K562 (cell line): ENCODE results near the gene SAMD9L. TPM values are rescaled to one million over a fixed set of nuclear protein-coding genes. Genes with fewer than 3 reads are reported as not detected.

Experiments
- ATAC-seq: fragments of 200-7000 bp; cut with Tn5 transposase; 3 replicates; pipeline ENCODE4 v1.9.1; 2020; ENCODE audit warnings: moderate library complexity
- BruUV-seq: library from RNA; stranded (reverse); fragments of 400-500 nt; replicated peaks from 2 replicates; lab custom pipeline; 2021; lab: Mats Ljungman, UMichigan
- CTCF ChIA-PET: fragments of 300-600 bp; formaldehyde crosslinking; extraction: SDS; loops from one replicate; lab custom pipeline; 2021; ENCODE audit warnings: low intra/inter-chr PET ratio; lab: Yijun Ruan, JAX
- POLR2A ChIA-PET: fragments of 300-600, 350-650 bp; sonication (Branson Sonifier 250); formaldehyde crosslinking; extraction: SDS; loops from one replicate; lab custom pipeline; 2021; ENCODE audit warnings: antibody characterized with exemption, inconsistent platforms; lab: Yijun Ruan, JAX
- DNase-seq, 4 experiments: peaks; one replicate each; pipeline versions ENCODE4 v3.0.0 to v3.0.0-alpha.2; 2011 to 2018; ENCODE audit warnings: low spot score in 3 of 4, mixed read lengths in 3 of 4; ENCODE audit errors: extremely low read depth in 1 of 4
- FAIRE-seq: peaks from 2 replicates; lab custom pipeline; 2011; peaks lifted over from hg19 to GRCh38; lab: Jason Lieb, UNC
- H2AFZ ChIP-seq: 2 replicates; pipeline ENCODE4 v1.6.0; 2011; ENCODE audit warnings: low read depth, low read length, control low read depth, inconsistent platforms
- H3K27ac ChIP-seq: fragments of 200-600 bp; 3 replicates; pipeline ENCODE4 v1.8.0; 2011; ENCODE audit warnings: low read depth, mild to moderate bottlenecking, control low read depth, inconsistent platforms, low read length, moderate library complexity, mixed read lengths; ENCODE audit errors: extremely low read depth
- H3K27me3 ChIP-seq, 2 experiments: fragments of 300-600 bp in 1 of 2; 2 replicates in 1 of 2; 3 replicates in 1 of 2; pipeline versions ENCODE4 v1.6.0 to v1.8.0; 2011; ENCODE audit warnings: inconsistent platforms in 2 of 2, low read length in 2 of 2, mild to moderate bottlenecking in 1 of 2, mixed read lengths in 1 of 2, moderate library complexity in 1 of 2; ENCODE audit not compliant: control insufficient read depth in 2 of 2, insufficient read depth in 2 of 2
- H3K36me3 ChIP-seq: fragments of 300-600 bp; 3 replicates; pipeline ENCODE4 v1.8.0; 2011; ENCODE audit warnings: mild to moderate bottlenecking, low read length, inconsistent platforms; ENCODE audit not compliant: control insufficient read depth, insufficient read depth
- H3K4me1 ChIP-seq, 2 experiments: fragments of 200-600 bp in 1 of 2; replicated peaks in 1 of 2; 2 replicates in 1 of 2; 3 replicates in 1 of 2; pipeline versions ENCODE4 v1.5.1 to v1.8.0; 2011; ENCODE audit warnings: inconsistent platforms in 2 of 2, low read length in 2 of 2, mild to moderate bottlenecking in 1 of 2, mixed read lengths in 1 of 2, moderate library complexity in 1 of 2; ENCODE audit not compliant: control insufficient read depth in 2 of 2, insufficient read depth in 2 of 2
- H3K4me2 ChIP-seq: 2 replicates; pipeline ENCODE4 v1.6.1; 2011; ENCODE audit warnings: low read length, control low read depth, inconsistent platforms, mixed read lengths; ENCODE audit not compliant: insufficient read depth
- H3K4me3 ChIP-seq: fragments of 200-600 bp; sonication (generic), shearing (Covaris generic); 2 replicates; pipeline ENCODE4 v1.5.1; 2016; ENCODE audit warnings: control low read depth, inconsistent platforms
- H3K79me2 ChIP-seq: fragments of 200-600 bp; 3 replicates; pipeline ENCODE4 v1.8.0; 2011; ENCODE audit warnings: low read length, inconsistent platforms; ENCODE audit not compliant: control insufficient read depth, insufficient read depth
- H3K9ac ChIP-seq, 2 experiments: 2 replicates each; pipeline versions ENCODE4 v1.6.0 to v1.6.1; 2011; ENCODE audit warnings: low read depth in 2 of 2, low read length in 2 of 2, control low read depth in 1 of 2, inconsistent platforms in 1 of 2, mild to moderate bottlenecking in 1 of 2, mixed read lengths in 1 of 2; ENCODE audit not compliant: insufficient read depth in 1 of 2
- H3K9me1 ChIP-seq: one replicate; pipeline ENCODE4 v1.6.0; 2011; ENCODE audit warnings: inconsistent platforms, mild to moderate bottlenecking, low read length, moderate library complexity; ENCODE audit not compliant: control insufficient read depth, insufficient read depth
- H3K9me3 ChIP-seq: replicated peaks from 2 replicates; pipeline ENCODE4 v1.5.1; 2011; ENCODE audit warnings: low read depth, low read length, inconsistent platforms; ENCODE audit not compliant: control insufficient read depth, insufficient read depth
- H4K20me1 ChIP-seq: replicated peaks from 2 replicates; pipeline ENCODE4 v1.6.1; 2011; ENCODE audit warnings: low read length, inconsistent platforms, mixed read lengths; ENCODE audit not compliant: control insufficient read depth, insufficient read depth
- GABPA ChIP-seq: fragments of 200-800 bp; sonication (Bioruptor generic); conservative IDR thresholded peaks from 2 replicates; pipeline ENCODE4 v1.6.1; 2016; ENCODE audit warnings: low read depth, missing genetic modification characterization, missing compliant biosample characterization
- MTA2 ChIP-seq: fragments of 450-650 bp; IDR thresholded peaks from 2 replicates; pipeline ENCODE4 v1.6.1; 2016; ENCODE audit warnings: low read depth
- TAF1 ChIP-seq: IDR thresholded peaks from 2 replicates; pipeline ENCODE4 v1.6.1; 2011; ENCODE audit warnings: mild to moderate bottlenecking, low read length, moderate library complexity; ENCODE audit not compliant: insufficient read depth, control insufficient read depth, severe bottlenecking; ENCODE audit errors: extremely low read depth
- ZKSCAN3 ChIP-seq: fragments of 250-450 bp; sonication (Bioruptor Pico); IDR thresholded peaks from 2 replicates; pipeline ENCODE4 v1.4.0; 2020
- WGBS: fragments of 100-300 bp; shearing (Covaris generic); methylation state at CpG from one replicate; pipeline ENCODE4 v1.1.6; 2016; ENCODE audit warnings: low coverage, mixed read lengths; ENCODE audit not compliant: insufficient coverage; ENCODE audit errors: missing lambda C conversion rate; 5-methylcytosine and 5-hydroxymethylcytosine counted together
- in situ Hi-C: fragments of 300-500 bp; cut with MboI; formaldehyde crosslinking; loops from 4 replicates; pipeline ENCODE4 v1.15.0; 2018; ENCODE audit warnings: inconsistent platforms, mixed read lengths
- intact Hi-C: fragments of 100-400 bp; cut with micrococcal nuclease; formaldehyde crosslinking; loops from 2 replicates; pipeline ENCODE4 v1.14.2; 2022
- polyA plus RNA-seq, 8 experiments: library from polyadenylated mRNA; depleted of rRNA in 4 of 8; stranded (reverse) in 5 of 8; unstranded in 3 of 8; fragments of >200 nt; fragmentation: Nextera tagmentation in 2 of 8; fragmentation: Illumina TruSeq in 1 of 8; extraction: Ambion mirVana in 2 of 8; extraction: Trizol in 1 of 8; gene quantifications; 2 replicates each; pipeline versions ENCODE4 v1.2.1 to v1.2.3, GENCODE V29; 2011 to 2014; ENCODE audit warnings: inconsistent platforms in 1 of 8, missing spikeins in 1 of 8
- total RNA-seq, 7 experiments: library from RNA; depleted of rRNA in 6 of 7; stranded (reverse); fragments of >200 nt in 6 of 7; fragmentation: Illumina TruSeq in 2 of 7; extraction: Trizol in 2 of 7; gene quantifications; 2 replicates each; pipeline versions ENCODE4 v1.2.1 to v1.2.3, GENCODE V29; 2011 to 2021; ENCODE audit warnings: low replicate concordance in 1 of 7
- TF ChIP-seq, protein P1 (sequence below): fragments of 450-650 bp; formaldehyde crosslinking; IDR thresholded peaks from 2 replicates; pipeline ENCODE4 v1.4.0; 2020; ENCODE audit warnings: mild to moderate bottlenecking, mixed read lengths
- TF ChIP-seq, protein P2 (sequence below): fragments of 450-650 bp; formaldehyde crosslinking; IDR thresholded peaks from 2 replicates; pipeline ENCODE4 v1.4.0; 2020; ENCODE audit warnings: mild to moderate bottlenecking, moderate library complexity
- TF ChIP-seq, protein P3 (sequence below): sonication (generic); IDR thresholded peaks from 2 replicates; pipeline ENCODE4 v1.6.1; 2016
- TF ChIP-seq, protein P4 (sequence below), 2 experiments: fragments of 450-650 bp; IDR thresholded peaks; 2 replicates each; pipeline ENCODE4 v1.6.1; 2016
- TF ChIP-seq, protein P5 (sequence below): sonication (generic); formaldehyde crosslinking; IDR thresholded peaks from 2 replicates; pipeline ENCODE4 v1.8.0; 2022; ENCODE audit warnings: missing genetic modification reagents, mild to moderate bottlenecking, moderate library complexity, borderline replicate concordance

The SAMD9L gene
- total and polyA plus RNA-seq, 9 of the 15 experiments (the other 6 are each of a cell fraction or from before 2014, with no cell fraction given) = 0.15 to 1.0 (median 0.48) TPM

DNA sequence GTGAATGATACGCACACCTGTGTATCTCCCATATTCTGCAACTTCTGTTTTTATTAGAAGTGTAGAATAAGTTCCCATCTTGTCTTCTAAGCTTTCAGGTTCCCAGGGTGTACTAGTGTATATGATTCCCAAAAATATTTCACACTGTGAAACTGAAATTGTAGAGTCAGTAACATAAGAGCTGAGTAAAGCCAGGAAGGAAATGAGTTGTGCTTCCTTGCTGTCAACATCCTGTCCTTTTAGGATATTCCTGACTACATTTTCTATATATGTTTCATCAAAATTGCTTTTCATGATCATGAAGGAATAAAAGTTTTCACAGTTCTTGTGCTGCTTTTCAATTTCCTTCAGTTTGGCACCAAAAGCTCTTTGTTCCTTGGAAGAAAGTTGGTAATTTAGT is 15.2 kb downstream of the SAMD9L start (continued):
- no peak for TF ChIP-seq ZKSCAN3 (CRISPR knock-in tag)
- TF ChIP-seq, protein P1, sequence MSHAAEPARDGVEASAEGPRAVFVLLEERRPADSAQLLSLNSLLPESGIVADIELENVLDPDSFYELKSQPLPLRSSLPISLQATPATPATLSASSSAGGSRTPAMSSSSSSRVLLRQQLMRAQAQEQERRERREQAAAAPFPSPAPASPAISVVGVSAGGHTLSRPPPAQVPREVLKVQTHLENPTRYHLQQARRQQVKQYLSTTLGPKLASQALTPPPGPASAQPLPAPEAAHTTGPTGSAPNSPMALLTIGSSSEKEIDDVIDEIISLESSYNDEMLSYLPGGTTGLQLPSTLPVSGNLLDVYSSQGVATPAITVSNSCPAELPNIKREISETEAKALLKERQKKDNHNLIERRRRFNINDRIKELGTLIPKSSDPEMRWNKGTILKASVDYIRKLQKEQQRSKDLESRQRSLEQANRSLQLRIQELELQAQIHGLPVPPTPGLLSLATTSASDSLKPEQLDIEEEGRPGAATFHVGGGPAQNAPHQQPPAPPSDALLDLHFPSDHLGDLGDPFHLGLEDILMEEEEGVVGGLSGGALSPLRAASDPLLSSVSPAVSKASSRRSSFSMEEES (CRISPR knock-in tag) = no peak

DNA sequence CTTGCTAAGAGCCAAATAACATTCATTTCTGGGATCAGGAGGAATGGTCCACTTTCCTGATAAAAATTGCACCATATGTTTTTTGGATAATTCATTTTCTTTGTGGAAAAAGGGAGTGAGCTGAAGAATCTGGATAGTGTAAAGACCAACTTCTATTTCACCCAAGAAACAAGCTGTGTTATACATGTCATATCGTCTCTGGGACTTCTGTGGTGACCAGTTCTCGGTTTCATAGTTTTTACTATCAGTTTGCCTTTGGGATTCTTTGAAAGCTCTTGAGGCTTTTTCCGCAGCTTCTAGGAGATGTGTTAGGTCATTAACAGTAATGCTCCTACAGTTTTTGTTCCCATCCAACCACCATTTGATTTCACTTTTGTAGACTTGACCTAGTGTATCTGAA is 16.0 kb downstream of the SAMD9L start:
- CTCF ChIA-PET = no interaction called here
- intact Hi-C loops (no loop called here), in situ Hi-C loops (no loop called here)

More for the DNA sequence above, 16.0 kb downstream of the SAMD9L start:
- TF ChIP-seq, protein P2, sequence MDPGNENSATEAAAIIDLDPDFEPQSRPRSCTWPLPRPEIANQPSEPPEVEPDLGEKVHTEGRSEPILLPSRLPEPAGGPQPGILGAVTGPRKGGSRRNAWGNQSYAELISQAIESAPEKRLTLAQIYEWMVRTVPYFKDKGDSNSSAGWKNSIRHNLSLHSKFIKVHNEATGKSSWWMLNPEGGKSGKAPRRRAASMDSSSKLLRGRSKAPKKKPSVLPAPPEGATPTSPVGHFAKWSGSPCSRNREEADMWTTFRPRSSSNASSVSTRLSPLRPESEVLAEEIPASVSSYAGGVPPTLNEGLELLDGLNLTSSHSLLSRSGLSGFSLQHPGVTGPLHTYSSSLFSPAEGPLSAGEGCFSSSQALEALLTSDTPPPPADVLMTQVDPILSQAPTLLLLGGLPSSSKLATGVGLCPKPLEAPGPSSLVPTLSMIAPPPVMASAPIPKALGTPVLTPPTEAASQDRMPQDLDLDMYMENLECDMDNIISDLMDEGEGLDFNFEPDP (CRISPR knock-in tag) = no peak
- TF ChIP-seq, protein P3, sequence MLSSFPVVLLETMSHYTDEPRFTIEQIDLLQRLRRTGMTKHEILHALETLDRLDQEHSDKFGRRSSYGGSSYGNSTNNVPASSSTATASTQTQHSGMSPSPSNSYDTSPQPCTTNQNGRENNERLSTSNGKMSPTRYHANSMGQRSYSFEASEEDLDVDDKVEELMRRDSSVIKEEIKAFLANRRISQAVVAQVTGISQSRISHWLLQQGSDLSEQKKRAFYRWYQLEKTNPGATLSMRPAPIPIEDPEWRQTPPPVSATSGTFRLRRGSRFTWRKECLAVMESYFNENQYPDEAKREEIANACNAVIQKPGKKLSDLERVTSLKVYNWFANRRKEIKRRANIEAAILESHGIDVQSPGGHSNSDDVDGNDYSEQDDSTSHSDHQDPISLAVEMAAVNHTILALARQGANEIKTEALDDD = no peak
- TF ChIP-seq, protein P4, sequence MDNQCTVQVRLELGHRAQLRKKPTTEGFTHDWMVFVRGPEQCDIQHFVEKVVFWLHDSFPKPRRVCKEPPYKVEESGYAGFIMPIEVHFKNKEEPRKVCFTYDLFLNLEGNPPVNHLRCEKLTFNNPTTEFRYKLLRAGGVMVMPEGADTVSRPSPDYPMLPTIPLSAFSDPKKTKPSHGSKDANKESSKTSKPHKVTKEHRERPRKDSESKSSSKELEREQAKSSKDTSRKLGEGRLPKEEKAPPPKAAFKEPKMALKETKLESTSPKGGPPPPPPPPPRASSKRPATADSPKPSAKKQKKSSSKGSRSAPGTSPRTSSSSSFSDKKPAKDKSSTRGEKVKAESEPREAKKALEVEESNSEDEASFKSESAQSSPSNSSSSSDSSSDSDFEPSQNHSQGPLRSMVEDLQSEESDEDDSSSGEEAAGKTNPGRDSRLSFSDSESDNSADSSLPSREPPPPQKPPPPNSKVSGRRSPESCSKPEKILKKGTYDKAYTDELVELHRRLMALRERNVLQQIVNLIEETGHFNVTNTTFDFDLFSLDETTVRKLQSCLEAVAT (IDR thresholded peaks at IDR 0.05) = no peak
- TF ChIP-seq MTA2 (no peak), TAF1 (no peak), GABPA (no peak)
- TF ChIP-seq, protein P5, sequence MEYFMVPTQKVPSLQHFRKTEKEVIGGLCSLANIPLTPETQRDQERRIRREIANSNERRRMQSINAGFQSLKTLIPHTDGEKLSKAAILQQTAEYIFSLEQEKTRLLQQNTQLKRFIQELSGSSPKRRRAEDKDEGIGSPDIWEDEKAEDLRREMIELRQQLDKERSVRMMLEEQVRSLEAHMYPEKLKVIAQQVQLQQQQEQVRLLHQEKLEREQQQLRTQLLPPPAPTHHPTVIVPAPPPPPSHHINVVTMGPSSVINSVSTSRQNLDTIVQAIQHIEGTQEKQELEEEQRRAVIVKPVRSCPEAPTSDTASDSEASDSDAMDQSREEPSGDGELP (CRISPR knock-in tag) = no peak
- Histone ChIP-seq H3K9ac (no peak overlapping the region), H3K79me2 (no peaks in the 10 kb centered on the region), H3K9me1 (no peaks in the 10 kb centered on the region), H4K20me1 (no peaks in the 10 kb centered on the region), H2AFZ (no peak overlapping the region), H3K27ac (no peak overlapping the region), H3K27me3 (peaks cover 0 to 20% of the 10 kb centered on the region in 2 experiments; a peak in 3 of 5 replicates), H3K4me3 (no peak overlapping the region), H3K9me3 (no peaks in the 10 kb centered on the region), H3K4me2 (no peak overlapping the region), H3K36me3 (no peaks in the 10 kb centered on the region), H3K4me1 (no peaks in the 10 kb centered on the region)
- POLR2A ChIA-PET = no interaction called here
- 0% methylated on average over 3 of the region's 3 CpGs for WGBS
- no peak for ATAC-seq
- FAIRE-seq = no peak
- no TSS peak for BruUV-seq
- DNase-seq = no peak
